ENCODE data around the gene SPATA31C1.
A peak's percentile ranks its signal among the peaks of the same experiment; 100 is the strongest.

SPATA31C1 gene

DNA sequence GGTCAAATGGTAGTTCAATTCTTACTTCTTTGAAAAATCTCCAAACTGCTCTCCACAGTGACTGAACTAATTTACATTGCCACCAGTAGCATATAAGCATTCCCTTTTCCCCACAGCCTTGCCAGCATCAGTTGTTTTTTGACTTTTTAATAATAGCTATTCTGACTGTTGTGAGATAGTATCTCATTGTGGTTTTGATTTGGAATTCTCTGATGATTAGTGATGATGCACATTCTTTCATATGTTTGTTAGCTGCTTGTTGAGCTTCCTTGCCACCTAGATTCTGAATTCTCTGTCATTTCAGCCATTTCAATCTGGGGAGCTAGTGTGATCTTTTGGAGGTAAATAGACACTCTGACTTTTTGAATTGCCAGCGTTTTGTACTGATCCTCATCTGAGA lies 32.5 kb downstream of the SPATA31C1 start:
- no peak for ATAC-seq
- DNase-seq (ENCODE audit: low spot score in 2 of 2), result no peak
- no peak overlapping the region for H3K27ac Mint-ChIP-seq
- H3K9me3 Mint-ChIP-seq, result no peaks in the 10 kb centered on the region
- peaks cover 5% of the 10 kb centered on the region for H3K4me1 Mint-ChIP-seq
- H3K36me3 Mint-ChIP-seq, result no peaks in the 10 kb centered on the region
- no peak overlapping the region for H3K4me3 Mint-ChIP-seq

DNA sequence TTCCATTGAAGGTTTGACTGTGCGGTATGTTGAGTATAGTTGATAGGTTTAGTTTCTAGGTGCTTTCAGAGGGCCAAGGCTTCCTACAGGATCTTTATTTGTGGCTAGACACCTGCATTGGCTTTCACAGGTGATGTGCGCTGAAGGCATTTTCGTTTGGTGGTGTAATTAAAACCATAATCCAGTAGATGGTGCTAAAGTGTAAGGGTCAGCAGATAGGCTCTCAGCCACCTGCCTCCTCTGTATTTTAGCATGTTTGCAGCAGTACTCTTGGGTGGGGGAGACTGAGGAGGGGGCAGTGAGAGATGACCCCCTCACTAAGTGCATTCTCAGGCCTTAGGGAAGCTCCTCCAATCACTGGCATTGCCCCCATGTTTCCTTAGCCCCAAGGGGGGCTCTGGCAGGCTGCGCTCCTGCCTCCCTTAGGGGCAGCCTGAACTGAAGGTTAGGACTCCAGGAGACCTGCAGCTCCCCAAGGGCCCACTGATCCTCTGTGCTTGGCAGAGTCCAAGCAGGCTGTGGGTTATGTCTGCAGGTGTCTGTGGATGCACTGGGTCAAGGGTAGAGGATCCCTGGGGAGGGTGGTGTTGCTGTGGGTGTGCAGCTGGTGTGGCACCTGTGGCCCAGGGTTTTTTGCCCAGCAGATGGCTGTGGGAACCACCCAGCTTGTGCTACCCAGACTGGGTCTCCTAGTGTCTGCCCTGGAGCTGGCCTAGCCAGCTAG lies 33.2 kb downstream of the SPATA31C1 start:
- Mint-ChIP-seq H3K4me3 (no peak overlapping the region), H3K4me1 (peaks cover 5% of the 10 kb centered on the region), H3K27ac (no peak overlapping the region), H3K9me3 (no peaks in the 10 kb centered on the region), H3K36me3 (no peaks in the 10 kb centered on the region)
- ATAC-seq (peak; percentile 13), DNase-seq (ENCODE audit: low spot score in 2 of 2) (no peak)

DNA sequence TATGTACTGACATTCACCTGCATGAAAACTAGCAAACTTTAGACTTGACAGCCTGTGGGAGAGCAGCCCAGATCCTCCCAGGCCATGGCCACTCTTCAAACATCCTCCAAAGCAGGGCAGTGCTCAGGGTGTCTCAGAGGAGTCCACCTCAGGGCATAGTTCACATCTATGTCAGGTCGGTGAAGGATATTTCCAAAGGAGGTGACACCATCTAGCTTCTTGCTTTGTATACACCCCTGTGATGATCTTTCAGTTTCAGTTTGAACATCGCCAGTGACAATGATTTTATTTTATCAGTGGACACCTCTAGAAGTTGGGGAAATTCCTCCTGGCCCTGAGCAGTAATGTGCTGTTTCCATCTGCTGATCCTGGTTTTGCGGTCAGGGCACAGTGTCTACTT lies 36.5 kb downstream of the SPATA31C1 start:
- DNase-seq (ENCODE audit: low spot score in 2 of 2) (no peak), ATAC-seq (peak; percentile 39)
- H3K4me3 Mint-ChIP-seq, result no peak overlapping the region
- no peaks in the 10 kb centered on the region for H3K9me3 Mint-ChIP-seq
- H3K27ac Mint-ChIP-seq, result no peak overlapping the region
- no peaks in the 10 kb centered on the region for H3K36me3 Mint-ChIP-seq
- peaks cover 5% of the 10 kb centered on the region for H3K4me1 Mint-ChIP-seq

DNA sequence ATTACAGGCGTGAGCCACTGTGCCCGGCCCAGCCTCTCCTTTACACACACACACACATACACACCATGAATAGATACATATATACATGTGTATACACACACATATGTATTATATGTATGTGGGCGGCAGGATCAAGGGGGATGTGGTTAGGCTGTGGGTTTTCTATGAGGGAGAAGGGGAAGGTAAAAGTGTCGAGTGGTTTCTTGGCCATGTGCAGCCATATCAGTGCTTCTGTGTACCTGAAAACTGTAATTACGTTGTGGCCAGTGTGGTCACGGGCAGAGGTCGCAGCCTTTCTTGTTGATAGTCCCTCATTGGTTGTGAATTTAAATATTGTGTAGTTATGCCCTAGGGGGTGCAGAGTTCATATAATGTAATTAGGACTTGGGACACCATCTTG lies 40.1 kb downstream of the SPATA31C1 start:
- DNase-seq (ENCODE audit: low spot score in 2 of 2) (no peak), ATAC-seq (no peak)
- no peak overlapping the region for H3K4me3 Mint-ChIP-seq
- H3K36me3 Mint-ChIP-seq, result no peaks in the 10 kb centered on the region
- H3K27ac Mint-ChIP-seq, result no peak overlapping the region
- peaks cover 5% of the 10 kb centered on the region for H3K4me1 Mint-ChIP-seq
- H3K9me3 Mint-ChIP-seq, result no peaks in the 10 kb centered on the region

DNA sequence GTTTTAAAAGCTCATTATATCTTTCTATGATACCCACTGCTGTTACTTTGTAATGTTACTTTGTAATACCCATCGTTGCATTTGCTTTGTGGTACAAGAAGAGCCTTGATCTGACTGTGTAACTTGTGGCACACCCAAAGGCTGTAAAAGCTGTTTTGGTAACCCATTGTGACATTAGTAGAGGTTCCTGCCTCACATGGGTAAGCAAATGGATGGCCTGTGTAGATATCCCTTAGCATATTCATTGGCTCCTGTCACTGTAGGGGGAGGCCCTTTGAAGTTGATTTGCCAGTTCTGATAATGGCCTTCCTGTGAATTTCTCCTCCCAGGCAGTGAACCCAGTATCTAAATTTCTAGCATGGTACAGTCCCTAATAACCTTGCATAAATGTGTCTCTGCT lies 40.8 kb downstream of the SPATA31C1 start:
- ATAC-seq (no peak), DNase-seq (ENCODE audit: low spot score in 2 of 2) (no peak)
- no peaks in the 10 kb centered on the region for H3K36me3 Mint-ChIP-seq
- no peaks in the 10 kb centered on the region for H3K9me3 Mint-ChIP-seq
- H3K4me3 Mint-ChIP-seq, result no peak overlapping the region
- H3K27ac Mint-ChIP-seq, result no peak overlapping the region
- peaks cover 5% of the 10 kb centered on the region for H3K4me1 Mint-ChIP-seq

DNA sequence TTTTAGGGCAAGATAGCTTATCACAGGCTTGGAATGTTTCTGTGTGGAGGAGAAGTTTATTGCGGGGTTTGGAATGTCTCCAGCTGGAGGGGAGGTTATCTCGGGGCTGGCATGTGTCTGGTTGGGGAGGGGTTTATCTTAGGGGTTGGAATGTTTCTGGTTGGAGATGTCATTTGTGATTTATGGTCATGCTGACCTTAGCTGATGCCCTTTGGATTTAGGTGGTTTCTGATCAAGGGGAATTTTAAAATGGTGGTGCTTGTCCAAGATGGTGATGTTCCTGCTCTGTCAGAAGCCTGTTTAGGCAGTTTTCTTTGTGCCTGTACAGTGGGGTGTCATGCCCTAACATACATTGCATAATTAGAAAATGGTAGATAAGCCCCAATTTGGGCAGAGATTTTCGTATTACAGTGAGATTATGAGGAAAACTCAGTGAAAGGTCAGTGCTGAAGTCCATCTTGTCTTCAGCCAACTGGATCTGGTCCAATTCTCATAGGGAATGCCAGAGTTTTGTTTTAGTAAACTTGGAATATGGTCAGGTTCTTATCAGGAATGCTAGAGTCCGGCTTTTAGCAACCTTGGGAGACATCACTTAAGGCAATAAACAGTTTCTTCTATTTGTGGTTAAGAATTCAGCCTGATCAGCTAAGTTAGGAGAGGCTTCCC lies 42.3 kb downstream of the SPATA31C1 start:
- no peak overlapping the region for H3K4me3 Mint-ChIP-seq
- no peak overlapping the region for H3K27ac Mint-ChIP-seq
- no peak for ATAC-seq
- no peaks in the 10 kb centered on the region for H3K9me3 Mint-ChIP-seq
- no peaks in the 10 kb centered on the region for H3K36me3 Mint-ChIP-seq
- no peaks in the 10 kb centered on the region for H3K4me1 Mint-ChIP-seq
- DNase-seq (ENCODE audit: low spot score in 2 of 2), result no peak

DNA sequence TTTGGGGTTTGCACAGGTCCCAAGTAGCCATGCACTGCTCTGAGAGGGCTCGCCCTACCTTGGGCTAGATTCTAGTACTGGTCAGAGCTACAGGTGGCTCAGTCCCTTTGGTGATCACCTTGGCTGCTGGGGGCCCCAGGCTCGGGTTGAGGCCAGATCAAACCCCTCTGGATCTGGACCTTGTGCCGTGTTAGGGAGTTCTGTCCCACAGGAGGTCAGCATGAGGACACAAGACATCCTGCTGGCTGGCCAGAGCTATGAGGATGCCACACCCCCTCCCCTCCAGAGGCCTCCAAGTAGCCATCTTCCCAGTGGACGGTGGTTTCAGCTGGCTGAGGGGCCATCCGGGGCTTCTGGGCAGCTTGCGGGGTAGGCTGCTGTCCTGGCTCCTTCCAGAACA lies 46.0 kb downstream of the SPATA31C1 start:
- DNase-seq (ENCODE audit: low spot score in 2 of 2) (no peak), ATAC-seq (peak; percentile 27)
- Mint-ChIP-seq H3K4me1 (no peaks in the 10 kb centered on the region), H3K36me3 (no peaks in the 10 kb centered on the region), H3K27ac (no peak overlapping the region), H3K4me3 (no peak overlapping the region), H3K9me3 (no peaks in the 10 kb centered on the region)

DNA sequence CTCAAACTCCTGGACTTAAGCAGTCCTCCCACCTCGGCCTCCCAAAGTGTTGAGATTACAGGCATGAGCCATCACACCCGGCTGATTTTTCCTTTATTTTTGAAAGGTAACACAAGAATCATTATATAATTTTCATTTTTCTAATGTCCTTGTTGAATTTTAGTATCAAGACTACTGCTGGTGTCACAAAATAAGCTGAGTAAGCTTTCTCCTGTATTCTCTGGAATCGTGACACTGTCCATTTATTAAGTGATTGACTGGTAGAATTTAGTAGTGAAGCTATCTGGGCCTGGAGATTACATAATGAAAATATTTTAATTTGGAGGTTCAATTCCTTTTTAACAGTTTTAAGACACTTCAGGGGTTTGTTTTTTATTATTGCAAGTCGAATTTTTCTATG lies 47.1 kb downstream of the SPATA31C1 start:
- ATAC-seq, result no peak

DNA sequence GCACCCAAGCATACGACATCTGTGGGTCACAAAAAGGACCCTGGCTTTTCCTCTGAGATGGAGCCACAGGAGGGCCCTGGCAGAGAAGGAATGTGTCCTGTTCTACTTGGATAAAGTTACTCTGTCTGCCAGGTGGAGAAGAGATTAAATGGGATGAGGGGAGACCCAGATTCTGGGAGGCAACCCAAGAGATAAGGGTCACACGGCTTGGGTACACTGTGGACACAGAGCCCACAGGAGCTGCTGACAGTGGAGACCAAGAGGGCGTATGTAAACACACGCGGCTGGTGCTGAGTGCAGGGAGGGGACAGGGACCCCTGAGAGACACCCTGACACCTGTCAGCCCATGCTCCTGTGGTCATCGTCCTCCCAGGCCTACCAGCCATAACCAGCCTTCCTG lies 50.4 kb downstream of the SPATA31C1 start:
- Mint-ChIP-seq H3K36me3 (no peaks in the 10 kb centered on the region), H3K27ac (no peak overlapping the region)
- ATAC-seq, result no peak

More for the DNA sequence above, 47.1 kb downstream of the SPATA31C1 start:
- no peaks in the 10 kb centered on the region for H3K4me1 Mint-ChIP-seq
- H3K4me3 Mint-ChIP-seq, result no peak overlapping the region
- DNase-seq (ENCODE audit: low spot score in 2 of 2), result no peak
- H3K9me3 Mint-ChIP-seq, result no peaks in the 10 kb centered on the region
- H3K36me3 Mint-ChIP-seq, result no peaks in the 10 kb centered on the region
- H3K27ac Mint-ChIP-seq, result no peak overlapping the region

DNA sequence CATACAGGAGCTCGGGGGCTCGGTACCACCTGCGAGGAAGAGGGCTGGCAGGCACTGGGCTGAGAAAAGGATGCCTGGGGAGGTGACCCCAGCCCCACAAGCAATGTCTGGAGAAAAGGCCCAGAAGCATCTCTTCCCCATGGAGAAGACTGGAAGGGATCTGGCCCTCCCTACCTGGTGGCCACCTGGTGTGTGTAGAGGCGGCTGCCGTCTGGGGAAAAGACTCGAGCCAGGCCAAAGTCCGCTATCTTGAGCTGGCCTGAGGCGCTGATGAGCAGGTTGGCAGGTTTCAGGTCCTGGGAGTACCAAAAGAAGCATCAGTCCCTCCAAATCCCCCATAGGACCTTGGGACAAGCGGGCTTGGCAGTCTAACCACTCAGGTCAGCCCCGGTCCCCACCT lies 52.8 kb downstream of the SPATA31C1 start:
- no peaks in the 10 kb centered on the region for H3K9me3 Mint-ChIP-seq
- ATAC-seq, result no peak
- no peaks in the 10 kb centered on the region for H3K36me3 Mint-ChIP-seq
- DNase-seq (ENCODE audit: low spot score in 2 of 2), result no peak
- peak overlapping the region; percentile 68 for H3K27ac Mint-ChIP-seq
- peaks cover 18% of the 10 kb centered on the region for H3K4me1 Mint-ChIP-seq
- H3K4me3 Mint-ChIP-seq, result no peak overlapping the region

More for the DNA sequence above, 50.4 kb downstream of the SPATA31C1 start:
- Mint-ChIP-seq H3K4me3 (no peak overlapping the region), H3K9me3 (no peaks in the 10 kb centered on the region), H3K4me1 (no peaks in the 10 kb centered on the region)
- no peak for DNase-seq (ENCODE audit: low spot score in 2 of 2)

DNA sequence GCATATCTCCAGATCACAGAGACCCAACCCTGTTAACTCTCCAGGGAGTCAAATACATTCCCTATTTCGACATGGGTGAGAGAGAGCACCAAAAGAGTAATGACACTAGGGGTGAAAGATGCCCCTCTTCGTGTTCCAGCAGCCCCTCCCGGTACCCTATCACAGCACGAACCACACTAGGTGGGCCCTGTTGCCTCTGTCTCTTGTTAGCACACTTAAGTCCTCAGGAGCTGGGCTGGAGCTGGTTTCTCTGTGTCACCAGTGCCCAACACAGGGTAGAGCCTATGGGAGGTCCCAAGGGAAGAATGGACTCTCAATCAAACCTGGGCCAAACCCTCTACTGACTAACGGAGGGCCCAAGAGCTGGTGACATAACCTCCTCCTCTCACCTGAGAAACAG lies 55.4 kb downstream of the SPATA31C1 start:
- ATAC-seq (no peak), DNase-seq (ENCODE audit: low spot score in 2 of 2) (no peak)
- H3K27ac Mint-ChIP-seq, result peak overlapping the region; percentile 97
- H3K9me3 Mint-ChIP-seq, result no peaks in the 10 kb centered on the region
- H3K36me3 Mint-ChIP-seq, result no peaks in the 10 kb centered on the region
- peaks cover 18% of the 10 kb centered on the region for H3K4me1 Mint-ChIP-seq
- H3K4me3 Mint-ChIP-seq, result peak overlapping the region; percentile 93

Measured in stimulated activated effector memory CD8-positive, alpha-beta T cell treated with anti-CD3 and anti-CD28 coated beads, Interleukin-12 subunit alpha, Interleukin-12 subunit beta, amount 100 ng/mL, for 72 hours (primary cell).